Large intestine (tissue), 3 donors: ENCODE measurements around the gene CFAP52. TPM values are rescaled to one million over a fixed set of nuclear protein-coding genes. Genes with fewer than 3 reads are reported as not detected.
"Not testable (repeated sequence)": the region's sequence is repeated elsewhere in the genome, so short reads cannot be mapped to it uniquely, and the experiment has no call there.

Experiments used
- DNase-seq, 2 donors: peaks; one replicate each; pipeline versions ENCODE4 v3.0.0 to v3.0.0-alpha.2; 2013
- H3K27ac ChIP-seq: one replicate; pipeline ENCODE4 v1.5.1; 2013; ENCODE audit warnings: low read length
- H3K27me3 ChIP-seq: 2 replicates; pipeline ENCODE4 v1.6.1; 2013; ENCODE audit warnings: low read length; ENCODE audit not compliant: control insufficient read depth, insufficient read depth
- H3K36me3 ChIP-seq: 2 replicates; pipeline ENCODE4 v1.6.1; 2013; ENCODE audit warnings: low read length; ENCODE audit not compliant: control insufficient read depth, insufficient read depth
- H3K4me1 ChIP-seq: one replicate; pipeline ENCODE4 v1.6.1; 2013; ENCODE audit warnings: low read length; ENCODE audit not compliant: control insufficient read depth, insufficient read depth
- H3K4me3 ChIP-seq: one replicate; pipeline ENCODE4 v1.5.1; 2013; ENCODE audit warnings: low read length
- H3K9me3 ChIP-seq: one replicate; pipeline ENCODE4 v1.6.1; 2013; ENCODE audit warnings: mild to moderate bottlenecking, low read depth, low read length, moderate library complexity; ENCODE audit not compliant: control insufficient read depth
- WGBS: methylation state at CpG from one replicate; pipeline ENCODE4 v1.1.5; 2013; ENCODE audit warnings: low lambda C conversion rate; ENCODE audit not compliant: insufficient coverage; 5-methylcytosine and 5-hydroxymethylcytosine counted together
- polyA plus RNA-seq: library from polyadenylated mRNA; unstranded; fragments of 120-200 nt; gene quantifications from one replicate; pipeline ENCODE4 v1.2.1, GENCODE V29; 2013

CFAP52 gene
- polyA plus RNA-seq, 1 donor: 0.45 TPM

DNA sequence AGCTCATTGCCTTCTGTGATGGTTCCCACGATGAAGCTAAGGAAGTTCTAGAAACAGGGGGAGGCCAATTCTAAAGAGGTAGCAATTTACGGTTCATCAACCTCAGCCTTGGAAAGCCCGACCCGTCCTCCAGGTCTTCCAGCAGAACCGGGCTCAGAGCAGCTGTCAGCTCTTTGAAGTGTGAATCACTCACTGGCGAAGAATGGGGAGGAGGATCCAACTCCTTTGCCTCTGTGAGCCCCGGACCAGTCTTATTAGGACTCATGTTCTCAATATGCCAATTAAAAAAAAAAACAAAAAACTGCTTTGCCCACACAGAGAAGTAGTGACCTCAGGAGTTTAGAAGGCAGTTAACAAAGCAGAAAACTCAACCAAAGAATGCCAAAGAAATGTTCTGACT lies 32.2 kb upstream of the CFAP52 start:
- peaks cover 2% of the 10 kb centered on the region for H3K36me3 ChIP-seq
- no peak overlapping the region for H3K27ac ChIP-seq
- no peak for DNase-seq
- no peaks in the 10 kb centered on the region for H3K9me3 ChIP-seq
- no peak overlapping the region for H3K4me3 ChIP-seq
- no peaks in the 10 kb centered on the region for H3K27me3 ChIP-seq
- H3K4me1 ChIP-seq: no peaks in the 10 kb centered on the region
- WGBS: no CpG with 5 or more reads among the region's 7 CpGs

DNA sequence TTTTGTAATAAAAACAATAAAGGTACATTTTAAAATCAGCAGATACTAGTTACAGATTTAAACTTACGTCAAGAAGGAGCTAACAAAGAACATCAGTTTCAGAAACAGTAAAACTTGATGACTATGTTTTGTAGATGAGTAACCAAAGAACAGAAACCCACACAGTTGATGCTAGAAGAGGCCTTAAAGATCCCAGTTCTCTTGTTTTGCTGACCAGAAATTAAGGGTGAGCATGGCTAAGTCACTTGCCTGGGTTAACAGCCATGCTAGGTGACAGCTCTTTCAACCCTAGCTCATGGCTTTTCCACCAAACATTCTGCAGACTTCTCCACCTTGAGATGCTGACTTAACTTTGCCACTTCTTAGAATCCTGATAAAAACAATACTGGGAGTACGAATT lies 27.2 kb upstream of the CFAP52 start:
- no peaks in the 10 kb centered on the region for H3K9me3 ChIP-seq
- no peak overlapping the region for H3K4me3 ChIP-seq
- no peak for DNase-seq
- no peaks in the 10 kb centered on the region for H3K4me1 ChIP-seq
- WGBS: 83% methylated on average over 1 of the region's 2 CpGs
- no peaks in the 10 kb centered on the region for H3K27me3 ChIP-seq
- H3K36me3 ChIP-seq: no peaks in the 10 kb centered on the region
- no peak overlapping the region for H3K27ac ChIP-seq

DNA sequence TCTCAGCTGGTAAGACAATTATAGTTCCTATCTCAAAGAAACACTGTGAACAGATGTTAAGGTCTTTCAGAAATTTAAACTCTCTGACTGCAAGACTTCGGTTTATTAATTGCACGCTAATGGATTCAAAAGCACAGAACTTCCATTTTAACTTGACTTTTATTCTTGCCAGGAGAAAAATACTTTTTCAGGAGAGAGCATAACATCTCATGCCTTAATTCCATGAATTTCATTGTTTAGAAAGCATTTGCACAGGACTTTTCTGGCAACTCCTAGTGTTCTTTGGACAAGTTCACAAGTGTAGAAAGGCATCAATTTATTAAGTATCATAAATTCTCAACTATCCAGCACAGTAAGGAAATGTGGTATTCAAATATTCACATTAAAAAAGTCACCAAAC lies 23.3 kb upstream of the CFAP52 start:
- H3K4me1 ChIP-seq: no peaks in the 10 kb centered on the region
- no peaks in the 10 kb centered on the region for H3K27me3 ChIP-seq
- H3K27ac ChIP-seq: no peak overlapping the region
- no peak for DNase-seq
- WGBS: 89% methylated on average over 2 of the region's 2 CpGs
- H3K36me3 ChIP-seq: peaks cover 5% of the 10 kb centered on the region
- H3K9me3 ChIP-seq: no peaks in the 10 kb centered on the region
- H3K4me3 ChIP-seq: no peak overlapping the region

DNA sequence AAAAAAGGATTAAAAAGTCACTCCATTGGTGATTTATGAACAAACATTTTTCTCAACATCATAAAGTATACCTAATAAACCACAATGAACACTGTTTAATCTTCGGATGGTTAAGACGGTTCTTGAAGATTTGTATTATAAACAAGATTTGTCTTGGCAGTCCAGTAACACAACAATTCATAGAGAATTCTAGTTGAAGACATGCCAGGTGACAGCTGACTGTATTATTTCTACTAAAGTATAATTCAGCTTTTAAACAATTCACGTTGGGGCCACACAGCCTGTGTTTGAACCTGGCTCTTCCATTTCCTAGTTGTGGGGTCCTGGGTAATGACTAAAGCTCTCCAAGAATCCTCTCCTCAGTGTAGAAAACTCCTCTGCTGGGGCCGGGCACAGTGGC lies 22.8 kb upstream of the CFAP52 start:
- Histone ChIP-seq H3K27me3 (no peaks in the 10 kb centered on the region), H3K27ac (no peak overlapping the region), H3K9me3 (no peaks in the 10 kb centered on the region), H3K4me3 (no peak overlapping the region), H3K4me1 (no peaks in the 10 kb centered on the region), H3K36me3 (peaks cover 5% of the 10 kb centered on the region)
- WGBS: 100% methylated on average over 1 of the region's 4 CpGs
- DNase-seq: no peak

DNA sequence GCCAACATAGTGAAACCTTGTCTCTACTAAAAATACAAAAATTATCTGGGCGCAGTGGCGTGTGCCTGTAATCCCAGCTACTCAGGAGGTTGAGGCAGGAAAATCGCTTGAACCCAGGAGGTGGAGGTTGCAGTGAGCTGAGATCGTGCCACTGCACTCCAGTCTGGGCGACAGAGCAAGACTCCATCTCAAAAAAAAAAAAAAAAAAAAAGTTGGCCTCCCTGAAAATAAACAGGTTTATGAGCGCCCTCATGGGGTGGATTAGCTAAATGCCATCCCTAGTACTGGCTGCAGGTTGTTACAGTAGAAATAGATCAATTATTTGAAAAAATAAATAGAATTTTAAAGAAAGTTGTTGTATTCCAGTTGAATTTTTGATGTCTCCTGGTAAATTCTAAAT lies 21.7 kb upstream of the CFAP52 start:
- not testable (repeated sequence) for H3K27me3 ChIP-seq, H3K9me3 ChIP-seq, DNase-seq, H3K4me1 ChIP-seq, H3K4me3 ChIP-seq, H3K36me3 ChIP-seq, H3K27ac ChIP-seq
- WGBS: 50% methylated on average over 1 of the region's 6 CpGs

DNA sequence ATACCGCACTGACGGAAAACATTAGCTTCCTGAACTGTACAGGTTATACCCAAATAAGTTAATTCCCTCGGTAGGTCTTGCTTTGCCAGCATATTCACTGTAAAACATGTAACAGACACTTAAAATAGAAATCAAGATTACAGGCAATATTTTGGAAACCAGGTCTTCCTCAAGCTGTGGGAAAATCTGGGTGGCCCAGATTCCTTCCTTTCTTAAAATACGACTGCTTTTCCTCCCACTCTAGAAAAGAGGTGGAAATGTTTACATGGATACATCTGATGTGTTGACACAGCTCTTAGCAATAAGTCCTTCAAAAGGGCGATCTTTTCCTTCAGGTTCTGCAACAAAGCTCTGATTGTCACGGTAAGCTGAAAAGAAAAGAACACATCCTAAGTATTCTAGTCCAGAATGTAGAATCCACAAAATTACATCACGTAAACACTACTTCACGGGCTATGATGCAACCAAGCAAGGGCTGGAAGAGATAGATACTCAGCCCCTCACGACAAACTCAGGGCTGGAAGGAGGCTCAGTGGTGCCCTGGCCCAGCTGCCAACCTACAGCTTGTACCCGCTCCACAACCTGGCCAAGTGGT lies 19.2 kb upstream of the CFAP52 start:
- no peaks in the 10 kb centered on the region for H3K4me1 ChIP-seq
- no peak overlapping the region for H3K4me3 ChIP-seq
- H3K9me3 ChIP-seq: no peaks in the 10 kb centered on the region
- WGBS: no CpG with 5 or more reads among the region's 10 CpGs
- DNase-seq: no peak
- no peak overlapping the region for H3K27ac ChIP-seq
- no peaks in the 10 kb centered on the region for H3K27me3 ChIP-seq
- peaks cover 5% of the 10 kb centered on the region for H3K36me3 ChIP-seq

DNA sequence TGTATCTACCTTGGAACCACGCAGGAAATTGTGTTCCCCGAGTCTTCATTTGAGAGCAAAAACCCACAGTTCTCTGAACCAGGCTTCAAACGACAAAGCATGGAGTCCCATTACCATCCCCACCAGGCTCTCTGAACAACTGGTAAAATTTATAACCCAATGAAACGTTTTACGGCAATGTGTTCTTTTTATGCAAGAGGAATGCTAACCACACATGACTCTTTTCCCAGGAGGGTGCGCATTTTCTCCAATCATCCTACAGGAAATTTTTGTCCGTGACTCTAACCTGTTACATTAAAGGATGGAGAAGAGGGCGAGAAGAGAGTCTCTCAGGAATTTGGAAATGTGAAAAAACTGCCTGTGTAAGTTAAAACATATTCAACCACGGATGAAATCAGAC lies 18.6 kb upstream of the CFAP52 start:
- Histone ChIP-seq H3K27ac (no peak overlapping the region), H3K4me3 (no peak overlapping the region), H3K9me3 (no peaks in the 10 kb centered on the region), H3K27me3 (no peaks in the 10 kb centered on the region), H3K36me3 (peaks cover 5% of the 10 kb centered on the region), H3K4me1 (no peaks in the 10 kb centered on the region)
- WGBS: 92% methylated on average over 2 of the region's 9 CpGs
- DNase-seq: no peak

DNA sequence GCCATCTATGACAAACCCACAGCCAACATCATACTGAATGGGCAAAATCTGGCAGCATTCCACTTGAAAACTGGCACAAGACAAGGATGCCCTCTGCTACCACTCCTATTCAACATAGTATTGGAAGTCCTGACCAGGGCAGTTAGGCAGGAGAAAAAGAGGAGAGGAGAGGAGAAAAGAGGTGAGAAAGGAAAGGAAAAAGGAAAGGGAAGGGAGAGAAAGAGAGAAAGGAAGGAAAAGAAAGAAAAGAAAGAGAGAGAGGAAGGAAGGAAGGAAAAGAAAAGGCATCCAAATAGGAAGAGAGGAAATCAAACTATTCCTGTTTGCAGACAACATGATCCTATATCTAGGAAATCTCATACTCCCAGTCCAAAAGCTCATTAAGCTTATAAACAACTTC lies 12.3 kb upstream of the CFAP52 start:
- H3K36me3 ChIP-seq: peaks cover 2% of the 10 kb centered on the region
- H3K27ac ChIP-seq: no peak overlapping the region
- H3K27me3 ChIP-seq: no peaks in the 10 kb centered on the region
- no peaks in the 10 kb centered on the region for H3K4me1 ChIP-seq
- no peaks in the 10 kb centered on the region for H3K9me3 ChIP-seq
- H3K4me3 ChIP-seq: no peak overlapping the region
- no peak for DNase-seq

DNA sequence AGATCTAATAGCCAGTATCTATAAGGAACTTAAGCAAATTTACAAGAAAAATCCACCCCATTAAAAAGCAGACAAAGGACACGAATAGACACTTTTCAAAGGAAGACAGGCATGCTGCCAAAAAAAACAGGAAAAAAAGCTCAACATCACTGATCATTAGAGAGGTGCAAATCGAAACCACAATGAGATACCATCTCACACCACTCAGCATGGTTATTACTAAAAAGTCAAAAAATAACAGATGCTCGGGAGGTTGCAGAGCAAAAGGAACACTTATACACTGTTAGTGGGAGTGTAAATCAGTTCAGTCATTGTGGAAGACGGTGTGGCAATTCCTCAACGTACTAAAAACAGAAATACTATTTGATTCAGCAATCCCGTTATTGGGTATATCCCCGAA lies 10.4 kb upstream of the CFAP52 start:
- no peak for DNase-seq
- H3K4me3 ChIP-seq: no peak overlapping the region
- H3K9me3 ChIP-seq: no peaks in the 10 kb centered on the region
- H3K4me1 ChIP-seq: no peaks in the 10 kb centered on the region
- no peak overlapping the region for H3K27ac ChIP-seq
- H3K36me3 ChIP-seq: peaks cover 9% of the 10 kb centered on the region
- WGBS: 80% methylated on average over 2 of the region's 7 CpGs
- no peaks in the 10 kb centered on the region for H3K27me3 ChIP-seq

DNA sequence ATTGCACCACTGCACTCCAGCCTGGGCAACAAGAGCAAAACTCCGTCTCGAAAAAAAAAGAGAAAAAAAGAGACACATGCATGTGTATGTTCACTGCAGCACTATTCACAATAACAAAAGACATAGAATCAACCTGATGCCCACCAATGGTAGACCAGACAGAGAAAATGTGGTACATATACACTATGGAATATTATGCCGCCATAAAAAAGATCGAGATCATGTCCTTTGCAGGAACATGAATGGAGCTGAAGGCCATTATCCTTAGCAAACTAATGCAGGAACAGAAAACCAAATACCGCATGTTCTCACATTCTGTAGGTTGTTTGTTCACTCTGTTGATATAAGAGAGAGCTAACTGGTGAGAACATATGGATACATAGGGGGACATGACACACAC lies 9.7 kb upstream of the CFAP52 start:
- WGBS: 100% methylated on average over 2 of the region's 5 CpGs
- H3K27ac ChIP-seq, H3K9me3 ChIP-seq, DNase-seq, H3K4me3 ChIP-seq, H3K36me3 ChIP-seq, H3K4me1 ChIP-seq, H3K27me3 ChIP-seq: not testable (repeated sequence)

DNA sequence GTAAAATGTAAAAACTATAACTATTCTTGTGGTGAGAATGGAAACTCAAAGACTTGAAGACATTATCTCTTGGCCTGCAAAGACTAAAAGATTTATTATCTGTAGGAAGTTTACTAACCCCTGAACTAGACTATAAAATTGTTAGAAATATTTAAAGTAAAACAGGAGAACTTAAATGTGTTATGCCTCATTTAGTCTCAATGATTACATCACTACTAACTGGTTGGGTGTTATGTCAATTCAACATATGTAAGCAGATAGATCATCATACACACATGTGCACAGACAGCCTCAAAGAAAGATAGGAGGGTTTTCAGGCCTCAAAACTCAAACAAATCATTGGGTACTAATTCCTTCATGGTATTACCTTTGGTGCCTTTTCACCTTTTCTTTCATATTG lies 8.4 kb upstream of the CFAP52 start:
- Histone ChIP-seq H3K4me3 (no peak overlapping the region), H3K27ac (no peak overlapping the region), H3K9me3 (no peaks in the 10 kb centered on the region), H3K4me1 (no peaks in the 10 kb centered on the region), H3K36me3 (peaks cover 9% of the 10 kb centered on the region), H3K27me3 (no peaks in the 10 kb centered on the region)
- no peak for DNase-seq
